Chondrocyte (in vitro differentiated cells): Measurements from ENCODE around the gene TNNI2. TPM values are rescaled to one million over a fixed set of nuclear protein-coding genes. Genes with fewer than 3 reads are reported as not detected.
A peak's percentile ranks its signal among the peaks of the same experiment; 100 is the strongest.
"Not testable (repeated sequence)": the region's sequence is repeated elsewhere in the genome, so short reads cannot be mapped to it uniquely, and the experiment has no call there.

Experiments
- DNase-seq: peaks from one replicate; pipeline ENCODE4 v3.0.0; 2021; ENCODE audit warnings: mixed read lengths, low spot score
- H3K27ac Mint-ChIP-seq: one replicate; pipeline ENCODE4 v1.8.0; 2021; ENCODE audit warnings: mild to moderate bottlenecking, moderate library complexity, mixed read lengths; ENCODE audit not compliant: unreplicated experiment
- H3K27me3 Mint-ChIP-seq: 2 replicates; pipeline ENCODE4 v1.8.0; 2021; ENCODE audit warnings: low read depth, mixed read lengths
- H3K36me3 Mint-ChIP-seq: 2 replicates; pipeline ENCODE4 v1.8.0; 2021; ENCODE audit warnings: low read depth, mixed read lengths
- H3K4me1 Mint-ChIP-seq: 2 replicates; pipeline ENCODE4 v1.8.0; 2021; ENCODE audit warnings: low read depth, mild to moderate bottlenecking, mixed read lengths
- H3K4me3 Mint-ChIP-seq: one replicate; pipeline ENCODE4 v1.8.0; 2021; ENCODE audit warnings: mild to moderate bottlenecking, moderate library complexity, mixed read lengths; ENCODE audit not compliant: unreplicated experiment
- H3K9me3 Mint-ChIP-seq: 2 replicates; pipeline ENCODE4 v1.8.0; 2021; ENCODE audit warnings: low read depth, mixed read lengths
- CTCF ChIP-seq: fragments of 200-600 bp; sonication (generic); IDR thresholded peaks from 2 replicates; pipeline ENCODE4 v1.5.0; 2021; ENCODE audit warnings: antibody characterized with exemption, mild to moderate bottlenecking, moderate library complexity
- total RNA-seq: library from RNA; stranded (reverse); gene quantifications from 3 replicates; pipeline ENCODE4 v1.2.1, GENCODE V29; 2021

Gene TNNI2
- total RNA-seq, 1 donor from 2014 or later = 1.3 TPM

- no peak for TF ChIP-seq CTCF
- H3K27me3 Mint-ChIP-seq = no peaks in the 10 kb centered on the region
- no peaks in the 10 kb centered on the region for H3K9me3 Mint-ChIP-seq
- peak overlapping the region; percentile 83 for H3K27ac Mint-ChIP-seq
- H3K4me3 Mint-ChIP-seq = no peak overlapping the region
- H3K4me1 Mint-ChIP-seq = peaks cover 53% of the 10 kb centered on the region
- H3K36me3 Mint-ChIP-seq = no peaks in the 10 kb centered on the region
- DNase-seq = peak; percentile 94
Observed at GRCh38 chr11:1875093-1875850, 36.5 kb downstream of the TNNI2 start.

GRCh38 chr11:1875851-1876301 lies 37.1 kb downstream of the TNNI2 start:
- not testable (repeated sequence) for H3K36me3 Mint-ChIP-seq, H3K9me3 Mint-ChIP-seq, H3K4me3 Mint-ChIP-seq, H3K27me3 Mint-ChIP-seq
- DNase-seq = peak; percentile 77
- Mint-ChIP-seq H3K27ac (peak overlapping the region; percentile 87), H3K4me1 (peaks cover 51% of the 10 kb centered on the region)

GRCh38 chr11:1876361-1877063 lies 37.7 kb downstream of the TNNI2 start:
- Mint-ChIP-seq H3K9me3 (no peaks in the 10 kb centered on the region), H3K36me3 (no peaks in the 10 kb centered on the region), H3K27ac (peak overlapping the region; percentile 87), H3K4me1 (peaks cover 49% of the 10 kb centered on the region), H3K4me3 (peak overlapping the region; percentile 31), H3K27me3 (no peaks in the 10 kb centered on the region)
- peak; percentile 96 for DNase-seq
- TF ChIP-seq CTCF = peak; percentile 83

GRCh38 chr11:1877211-1878136 lies 38.7 kb downstream of the TNNI2 start:
- peak; percentile 94 for DNase-seq
- peaks cover 44% of the 10 kb centered on the region for H3K4me1 Mint-ChIP-seq
- H3K27ac Mint-ChIP-seq = peak overlapping the region; percentile 93
- no peaks in the 10 kb centered on the region for H3K9me3 Mint-ChIP-seq
- no peak overlapping the region for H3K4me3 Mint-ChIP-seq
- no peaks in the 10 kb centered on the region for H3K36me3 Mint-ChIP-seq
- TF ChIP-seq CTCF = no peak
- H3K27me3 Mint-ChIP-seq = no peaks in the 10 kb centered on the region

GRCh38 chr11:1878137-1879031 lies 39.6 kb downstream of the TNNI2 start:
- no peaks in the 10 kb centered on the region for H3K9me3 Mint-ChIP-seq
- no peak for TF ChIP-seq CTCF
- no peaks in the 10 kb centered on the region for H3K27me3 Mint-ChIP-seq
- H3K4me1 Mint-ChIP-seq = peaks cover 36% of the 10 kb centered on the region
- H3K36me3 Mint-ChIP-seq = no peaks in the 10 kb centered on the region
- peak; percentile 83 for DNase-seq
- H3K4me3 Mint-ChIP-seq = no peak overlapping the region
- peak overlapping the region; percentile 93 for H3K27ac Mint-ChIP-seq
